GM12874 (cell line): ENCODE data around the gene INPP1.

Source experiments
- CTCF ChIP-seq: IDR thresholded peaks from 2 replicates; pipeline ENCODE4 v1.5.1; 2011; ENCODE audit warnings: low read depth, mild to moderate bottlenecking, control low read depth, low read length, moderate library complexity; ENCODE audit not compliant: insufficient read depth

INPP1 gene

DNA sequence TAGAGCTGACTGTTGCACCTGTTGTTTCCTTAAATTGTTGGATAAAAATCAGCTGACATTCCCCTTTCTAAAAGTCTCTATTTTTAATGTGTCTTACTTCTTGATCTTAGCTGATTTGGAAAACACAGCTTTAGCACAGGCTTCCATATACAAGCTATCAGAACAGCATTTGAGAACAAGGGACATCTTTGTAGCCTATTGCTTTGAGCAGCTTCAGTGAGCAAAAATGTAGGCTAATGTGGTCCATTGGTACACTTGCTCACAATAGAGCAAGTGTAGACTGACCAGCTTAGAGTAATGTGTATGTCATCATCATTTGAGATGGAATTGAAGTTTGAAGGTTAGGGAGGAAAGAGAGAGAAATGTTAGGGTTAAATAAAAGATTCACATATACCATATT, 7.0 kb downstream of the INPP1 start:
- TF ChIP-seq CTCF: no peak

DNA sequence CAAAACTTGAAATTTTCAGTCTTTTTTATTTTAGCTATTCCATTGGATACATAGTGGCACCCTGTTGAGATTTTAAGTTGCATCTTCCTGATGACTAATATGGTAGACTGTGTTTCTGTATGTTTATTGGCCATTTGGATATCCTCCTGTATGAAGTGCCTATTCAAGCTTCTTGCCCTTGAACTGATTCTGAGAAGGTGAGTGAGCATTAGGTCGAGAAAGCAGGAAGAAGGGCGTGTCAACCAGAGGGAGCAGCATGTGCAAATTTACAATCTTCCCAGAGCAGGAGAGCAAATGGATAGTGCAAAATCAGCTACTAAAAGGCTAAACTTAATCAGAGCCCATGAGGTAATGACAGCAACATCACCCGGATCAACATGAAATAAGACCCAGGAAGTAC, 8.6 kb downstream of the INPP1 start:
- TF ChIP-seq CTCF: no peak

GRCh38 chr2:190352668-190353536, 9.5 kb downstream of the INPP1 start:
- no peak for TF ChIP-seq CTCF

- TF ChIP-seq CTCF: no peak
These were observed 10.1 kb downstream of the INPP1 start for GRCh38 chr2:190353537-190353899.

DNA sequence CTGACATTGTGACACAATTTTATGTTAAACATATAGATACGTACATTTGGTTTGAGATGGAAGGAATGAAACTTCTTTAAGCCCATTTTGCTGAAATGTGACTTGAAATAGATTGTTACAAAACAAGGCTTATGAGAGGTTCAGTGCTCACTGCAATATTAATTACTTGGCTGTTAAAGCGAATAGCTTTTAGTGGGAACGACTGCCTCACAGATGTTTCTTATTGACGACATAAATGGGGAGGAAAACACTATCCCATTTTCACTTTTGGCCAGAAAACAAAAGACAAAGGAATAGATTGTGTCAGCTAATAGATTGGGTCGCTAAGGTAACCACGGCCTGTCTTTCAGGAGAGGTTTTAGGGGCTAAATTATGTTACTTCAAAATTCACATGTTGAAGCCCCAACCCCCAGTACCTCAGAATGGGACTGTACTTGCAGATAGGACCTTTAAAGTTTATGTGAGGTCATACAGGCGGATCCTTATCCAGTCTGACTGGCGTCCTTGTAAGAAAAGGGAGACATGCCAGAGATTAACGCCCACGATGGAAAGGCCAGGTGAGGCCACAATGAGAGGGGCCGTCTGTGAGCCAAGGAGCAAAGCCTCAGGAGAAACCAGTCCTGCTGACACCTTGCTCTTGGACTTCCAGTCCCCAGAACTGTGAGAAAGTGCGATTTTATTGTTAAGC, 10.8 kb downstream of the INPP1 start:
- TF ChIP-seq CTCF: no peak

DNA sequence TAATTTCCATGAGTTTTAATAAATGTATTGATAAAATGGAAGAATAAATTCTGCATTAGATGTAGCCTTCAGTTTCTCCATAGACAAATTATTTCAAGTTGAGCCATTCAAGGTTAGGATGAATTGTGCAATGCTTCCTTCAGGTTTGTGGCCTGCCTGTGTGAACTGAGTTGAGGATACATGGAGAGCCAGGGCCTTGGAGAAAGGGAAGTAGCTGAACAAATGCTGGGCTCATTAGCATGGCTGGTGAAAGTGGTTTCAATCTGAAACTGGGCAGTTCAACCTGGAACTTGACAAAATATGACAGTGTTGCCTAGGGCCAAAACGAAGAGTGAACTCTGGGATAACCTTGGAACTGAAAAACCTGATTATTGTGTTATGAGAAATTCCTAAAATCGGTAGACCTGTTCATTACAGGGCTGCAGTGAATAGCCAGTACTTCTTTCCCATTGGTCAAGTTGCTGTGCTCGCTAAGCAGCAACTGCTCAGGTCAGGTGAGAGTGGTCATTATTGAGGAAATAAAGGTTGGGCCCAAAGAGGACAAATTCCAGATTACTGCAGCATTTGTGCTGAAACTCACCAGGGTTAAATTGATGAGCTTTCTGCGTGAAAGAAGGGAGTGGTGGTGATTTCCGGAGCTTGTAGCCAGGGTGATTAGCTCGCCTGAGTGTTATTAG, 12.7 kb downstream of the INPP1 start:
- no peak for TF ChIP-seq CTCF

DNA sequence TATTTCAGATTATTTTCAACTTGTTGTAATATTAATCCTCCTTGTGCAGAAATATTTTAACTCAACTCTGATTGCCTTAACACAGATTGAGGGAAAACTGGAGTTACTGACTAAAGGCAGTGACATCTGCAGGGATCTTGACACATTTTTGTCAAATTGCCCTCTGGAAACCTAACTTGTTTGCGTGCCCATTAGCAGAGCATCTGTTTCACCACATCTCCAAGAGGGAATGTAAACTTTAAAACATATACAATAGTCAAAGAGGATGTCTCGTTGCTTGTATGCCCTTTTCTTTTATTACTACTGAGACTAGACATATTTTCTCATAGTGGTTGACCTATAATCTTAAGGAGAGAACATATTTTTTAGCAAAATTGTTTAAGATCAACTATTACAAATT, 14.2 kb downstream of the INPP1 start:
- TF ChIP-seq CTCF: no peak
